Neural crest cell (in vitro differentiated cells): ENCODE results near the gene GOT1. TPM values are rescaled to one million over a fixed set of nuclear protein-coding genes. Genes with fewer than 3 reads are reported as not detected.

Experiments used
- DNase-seq: peaks from one replicate; pipeline ENCODE4 v3.0.0; 2021; ENCODE audit warnings: low read depth, mixed read lengths, low spot score
- H3K27ac Mint-ChIP-seq: one replicate; pipeline ENCODE4 v1.8.0; 2021; ENCODE audit warnings: mild to moderate bottlenecking, mixed read lengths; ENCODE audit not compliant: unreplicated experiment
- H3K27me3 Mint-ChIP-seq: 2 replicates; pipeline ENCODE4 v1.8.0; 2021; ENCODE audit warnings: low read depth, mild to moderate bottlenecking, mixed read lengths
- H3K36me3 Mint-ChIP-seq: 2 replicates; pipeline ENCODE4 v1.8.0; 2021; ENCODE audit warnings: low read depth, mild to moderate bottlenecking, mixed read lengths
- H3K4me1 Mint-ChIP-seq: 2 replicates; pipeline ENCODE4 v1.8.0; 2021; ENCODE audit warnings: mixed read lengths
- H3K4me3 Mint-ChIP-seq: one replicate; pipeline ENCODE4 v1.8.0; 2021; ENCODE audit warnings: mild to moderate bottlenecking, mixed read lengths
- H3K9me3 Mint-ChIP-seq: 2 replicates; pipeline ENCODE4 v1.8.0; 2021; ENCODE audit warnings: mixed read lengths
- CTCF ChIP-seq: fragments of 200-600 bp; sonication (generic); conservative IDR thresholded peaks from 2 replicates; pipeline ENCODE4 v1.5.0; 2021; ENCODE audit warnings: antibody characterized with exemption, mild to moderate bottlenecking
- total RNA-seq: library from RNA; stranded (reverse); gene quantifications from 2 replicates; pipeline ENCODE4 v1.2.1, GENCODE V29; 2021

Gene GOT1
- total RNA-seq, 1 donor from 2014 or later: 30.8 TPM

DNA sequence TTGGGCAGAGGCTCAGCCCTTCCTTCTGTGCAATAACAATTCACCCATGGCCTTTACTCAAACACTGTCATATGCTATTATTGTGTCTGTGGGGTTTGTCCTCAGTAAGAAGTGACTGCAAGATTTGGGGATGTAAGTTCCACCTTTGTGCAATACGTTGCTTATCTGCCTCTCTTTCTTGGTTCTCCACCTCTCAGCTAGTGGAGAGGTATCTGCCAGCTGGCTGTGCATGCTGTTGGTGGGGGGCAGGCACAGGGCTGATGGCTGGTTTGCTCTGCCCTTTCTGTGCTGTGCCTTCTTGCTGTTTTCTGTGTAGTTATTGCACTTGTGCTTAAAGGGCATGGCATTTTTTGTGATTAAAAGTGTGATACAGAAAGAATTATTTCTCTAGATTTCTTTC lies 65.1 kb downstream of the GOT1 start:
- Mint-ChIP-seq H3K4me3 (no peak overlapping the region), H3K27ac (no peak overlapping the region), H3K36me3 (no peaks in the 10 kb centered on the region), H3K9me3 (no peaks in the 10 kb centered on the region), H3K27me3 (peaks cover 10% of the 10 kb centered on the region), H3K4me1 (no peaks in the 10 kb centered on the region)
- no peak for DNase-seq
- no peak for TF ChIP-seq CTCF

- Mint-ChIP-seq H3K36me3 (no peaks in the 10 kb centered on the region), H3K9me3 (no peaks in the 10 kb centered on the region), H3K4me1 (no peaks in the 10 kb centered on the region), H3K27me3 (peaks cover 5% of the 10 kb centered on the region), H3K27ac (no peak overlapping the region), H3K4me3 (no peak overlapping the region)
- no peak for TF ChIP-seq CTCF
- no peak for DNase-seq
Measured at GRCh38 chr10:99364125-99364524, 66.3 kb downstream of the GOT1 start.

DNA sequence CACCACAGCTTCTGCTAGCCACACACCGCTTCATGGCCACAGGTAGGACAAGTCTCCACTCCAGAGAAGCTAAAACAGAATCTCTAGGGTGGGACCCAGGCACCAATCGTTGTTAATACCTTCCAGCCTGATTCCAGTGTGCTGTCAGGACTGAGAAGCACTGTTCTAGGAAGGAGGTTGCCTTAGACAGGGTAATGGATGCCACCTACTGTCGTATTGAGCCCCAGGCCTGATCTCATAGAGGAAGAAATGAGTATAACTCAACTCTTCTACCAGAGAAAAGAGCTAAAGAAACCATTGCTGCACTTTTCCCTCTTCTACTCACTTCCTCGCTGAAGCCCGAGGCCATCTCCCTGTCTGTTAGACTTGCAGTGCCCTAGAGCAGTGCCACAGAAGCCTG lies 69.5 kb downstream of the GOT1 start:
- Mint-ChIP-seq H3K36me3 (no peaks in the 10 kb centered on the region), H3K27ac (no peak overlapping the region), H3K4me3 (no peak overlapping the region), H3K4me1 (peaks cover 5% of the 10 kb centered on the region), H3K9me3 (no peaks in the 10 kb centered on the region), H3K27me3 (peaks cover 2% of the 10 kb centered on the region)
- TF ChIP-seq CTCF: no peak
- DNase-seq: no peak

DNA sequence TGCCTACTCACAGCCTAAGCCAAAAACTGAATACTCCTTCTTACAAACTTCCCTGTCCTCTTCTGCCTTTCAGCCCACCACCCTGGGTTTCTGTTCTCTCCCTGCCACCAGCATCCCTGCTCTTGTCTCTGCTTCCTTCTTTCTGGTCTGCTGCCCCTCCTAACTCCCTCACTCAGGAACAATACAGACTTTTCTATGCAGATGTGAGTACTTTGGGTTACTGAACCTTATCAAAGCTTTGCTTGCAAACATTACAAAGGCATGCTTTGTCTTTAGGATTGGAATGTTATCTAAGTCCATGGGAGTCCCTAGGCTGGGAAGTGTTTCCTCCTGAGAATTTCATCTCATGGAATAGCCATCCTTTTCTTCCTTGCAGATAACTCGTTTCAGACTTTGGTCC lies 72.3 kb downstream of the GOT1 start:
- peaks cover 5% of the 10 kb centered on the region for H3K4me1 Mint-ChIP-seq
- H3K36me3 Mint-ChIP-seq: no peaks in the 10 kb centered on the region
- no peaks in the 10 kb centered on the region for H3K9me3 Mint-ChIP-seq
- H3K4me3 Mint-ChIP-seq: no peak overlapping the region
- no peak for TF ChIP-seq CTCF
- DNase-seq: no peak
- peaks cover 14% of the 10 kb centered on the region for H3K27me3 Mint-ChIP-seq
- H3K27ac Mint-ChIP-seq: peak overlapping the region; percentile 44

GRCh38 chr10:99357691-99358090 lies 72.7 kb downstream of the GOT1 start:
- Mint-ChIP-seq H3K4me1 (peaks cover 5% of the 10 kb centered on the region), H3K4me3 (no peak overlapping the region), H3K27ac (no peak overlapping the region), H3K9me3 (no peaks in the 10 kb centered on the region), H3K36me3 (no peaks in the 10 kb centered on the region), H3K27me3 (peaks cover 16% of the 10 kb centered on the region)
- no peak for TF ChIP-seq CTCF
- no peak for DNase-seq

DNA sequence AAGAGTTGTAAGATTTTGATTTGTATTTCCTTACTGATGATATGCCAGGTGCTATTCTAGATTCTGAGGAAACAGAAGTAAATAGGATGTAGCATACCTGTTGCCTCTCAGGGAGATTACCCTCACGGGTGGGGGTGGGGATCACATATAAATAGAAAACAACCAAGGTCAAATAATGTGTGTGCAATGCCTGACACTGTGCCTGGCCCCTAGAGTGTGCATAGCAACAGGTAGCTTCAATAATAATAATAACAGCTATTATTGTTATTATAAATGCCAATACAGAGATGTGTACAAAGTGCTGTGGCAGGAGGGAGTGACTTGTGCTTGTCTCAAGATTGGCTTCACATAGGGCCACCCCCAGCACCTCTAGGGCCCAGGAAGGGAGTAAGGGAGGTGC lies 77.2 kb downstream of the GOT1 start:
- Mint-ChIP-seq H3K27me3 (peaks cover 28% of the 10 kb centered on the region), H3K36me3 (no peaks in the 10 kb centered on the region), H3K4me1 (peaks cover 4% of the 10 kb centered on the region), H3K9me3 (no peaks in the 10 kb centered on the region), H3K4me3 (no peak overlapping the region), H3K27ac (no peak overlapping the region)
- DNase-seq: no peak
- no peak for TF ChIP-seq CTCF
